CD4-positive, alpha-beta T cell (primary cell): Measurements from ENCODE around the gene ZNF345. TPM values are rescaled to one million over a fixed set of nuclear protein-coding genes. Genes with fewer than 3 reads are reported as not detected.

Experiments used
- ATAC-seq: fragments of 200-7000 bp; cut with Tn5 transposase; one replicate; pipeline ENCODE4 v1.10.0; 2022; ENCODE audit warnings: mild to moderate bottlenecking; ENCODE audit not compliant: poor library complexity
- CTCF ChIA-PET: fragments of 350-600 bp; sonication (Branson Sonifier 250); formaldehyde crosslinking; loops from one replicate; lab custom pipeline; 2021; ENCODE audit warnings: antibody characterized with exemption, inconsistent platforms; lab: Charles Lee
- POLR2A ChIA-PET: fragments of 350-600 bp; sonication (Branson Sonifier 250); formaldehyde crosslinking; loops from one replicate; lab custom pipeline; 2021; ENCODE audit warnings: antibody characterized with exemption, inconsistent platforms; lab: Charles Lee
- DNase-seq, 14 experiments: peaks; one replicate each; pipeline ENCODE4 v3.0.0-alpha.2; 2013 to 2020; ENCODE audit warnings: mixed read lengths in 2 of 14
- H3K27ac ChIP-seq, 2 donors: one replicate each; pipeline versions ENCODE4 v1.5.1 to v1.7.0; 2013; ENCODE audit warnings: low read length in 2 of 2, low read depth in 1 of 2, mild to moderate bottlenecking in 1 of 2
- H3K27me3 ChIP-seq, 2 experiments: 1 replicate in 1 of 2; 2 replicates in 1 of 2; pipeline versions ENCODE4 v1.6.1 to v1.7.0; 2013; ENCODE audit warnings: low read length in 2 of 2, control low read depth in 1 of 2, mild to moderate bottlenecking in 1 of 2, moderate library complexity in 1 of 2; ENCODE audit not compliant: insufficient read depth in 2 of 2, control insufficient read depth in 1 of 2
- H3K36me3 ChIP-seq: one replicate; pipeline ENCODE4 v1.6.1; 2013; ENCODE audit warnings: low read length, control low read depth; ENCODE audit not compliant: insufficient read depth
- H3K4me1 ChIP-seq: one replicate; pipeline ENCODE4 v1.6.1; 2013; ENCODE audit warnings: low read length, control low read depth; ENCODE audit not compliant: insufficient read depth
- H3K4me3 ChIP-seq: one replicate; pipeline ENCODE4 v1.5.1; 2013; ENCODE audit warnings: mild to moderate bottlenecking, low read length, moderate library complexity
- H3K9me3 ChIP-seq, 2 experiments: 1 replicate in 1 of 2; 2 replicates in 1 of 2; pipeline versions ENCODE4 v1.6.1 to v1.7.0; 2013; ENCODE audit warnings: low read length in 2 of 2, mild to moderate bottlenecking in 2 of 2, control low read depth in 1 of 2, moderate library complexity in 1 of 2; ENCODE audit not compliant: control insufficient read depth in 1 of 2, insufficient read depth in 1 of 2
- H3K27ac Mint-ChIP-seq: one replicate; pipeline ENCODE4 v1.8.0; 2020; ENCODE audit warnings: mixed read lengths
- H3K27me3 Mint-ChIP-seq: one replicate; pipeline ENCODE4 v1.8.0; 2021; ENCODE audit warnings: mixed read lengths
- H3K36me3 Mint-ChIP-seq: one replicate; pipeline ENCODE4 v1.8.0; 2021; ENCODE audit warnings: low read depth, mixed read lengths
- H3K4me1 Mint-ChIP-seq: one replicate; pipeline ENCODE4 v1.8.0; 2021; ENCODE audit warnings: low read depth, mixed read lengths
- H3K4me3 Mint-ChIP-seq: one replicate; pipeline ENCODE4 v1.8.0; 2020; ENCODE audit warnings: mild to moderate bottlenecking, mixed read lengths
- H3K9me3 Mint-ChIP-seq: one replicate; pipeline ENCODE4 v1.8.0; 2020; ENCODE audit warnings: mixed read lengths
- CTCF ChIP-seq: fragments of 200-600 bp; IDR thresholded peaks from one replicate; pipeline ENCODE4 v1.8.0; 2022; ENCODE audit warnings: antibody characterized with exemption, mild to moderate bottlenecking
- intact Hi-C, 2 experiments: fragments of 100-400 bp; cut with DNase I in 1 of 2; cut with micrococcal nuclease in 1 of 2; formaldehyde crosslinking; loops; one replicate each; pipeline versions ENCODE4 v1.15.1 to v1.9.0; 2023 to 2025; cut with DNase I, micrococcal nuclease
- total RNA-seq, 174 experiments: library from RNA in 2 of 174; stranded (reverse) in 2 of 174; gene quantifications; one replicate each; pipeline ENCODE4 v1.2.3 and lab custom pipeline; 2021 to 2026

The ZNF345 gene
- total RNA-seq, 2 experiments from 2014 or later: 5.9 to 7.1 TPM

GRCh38 chr19:36894849-36895383 is 44.2 kb downstream of the ZNF345 start:
- no peaks in the 10 kb centered on the region for H3K27me3 ChIP-seq
- CTCF ChIA-PET: no interaction called here
- intact Hi-C loops: no loop called here
- peaks cover 39 to 89% of the 10 kb centered on the region in 2 experiments for H3K9me3 ChIP-seq
- no peak overlapping the region for H3K27ac ChIP-seq
- H3K4me1 Mint-ChIP-seq: no peaks in the 10 kb centered on the region
- no peak overlapping the region for H3K4me3 Mint-ChIP-seq
- no peaks in the 10 kb centered on the region for H3K4me1 ChIP-seq
- no peak for TF ChIP-seq CTCF
- no peaks in the 10 kb centered on the region for H3K27me3 Mint-ChIP-seq
- peaks cover 65% of the 10 kb centered on the region for H3K36me3 ChIP-seq
- POLR2A ChIA-PET: no interaction called here
- peaks cover 96% of the 10 kb centered on the region for H3K36me3 Mint-ChIP-seq
- no peak for DNase-seq
- ATAC-seq: no peak
- no peak overlapping the region for H3K4me3 ChIP-seq
- H3K27ac Mint-ChIP-seq: no peak overlapping the region
- peaks cover 28% of the 10 kb centered on the region for H3K9me3 Mint-ChIP-seq

GRCh38 chr19:36898422-36898821 is 47.7 kb downstream of the ZNF345 start:
- ATAC-seq (no peak), DNase-seq (no peak)
- Histone ChIP-seq H3K9me3 (peaks cover 47 to 81% of the 10 kb centered on the region in 2 experiments), H3K4me3 (no peak overlapping the region), H3K27me3 (no peaks in the 10 kb centered on the region), H3K27ac (no peak overlapping the region), H3K36me3 (peaks cover 52% of the 10 kb centered on the region), H3K4me1 (no peaks in the 10 kb centered on the region)
- Mint-ChIP-seq H3K4me3 (no peak overlapping the region), H3K9me3 (peaks cover 24% of the 10 kb centered on the region), H3K27me3 (no peaks in the 10 kb centered on the region), H3K27ac (no peak overlapping the region), H3K4me1 (no peaks in the 10 kb centered on the region), H3K36me3 (peaks cover 97% of the 10 kb centered on the region)
- ChIA-PET POLR2A (interaction anchor here (1.4 kb wide), 1 partner anchor 17 kb away, joined by 3 read pairs; the partner anchor contains the start of genes ZNF568 and ZNF829), CTCF (no interaction called here)
- intact Hi-C loops: no loop called here
- TF ChIP-seq CTCF: no peak

- peak within 1 kb of the TSS; percentile 90 for H3K4me3 Mint-ChIP-seq
These were observed 65.5 kb downstream of the ZNF345 start, which contains the start of the genes ZNF568 and ZNF829 for GRCh38 chr19:36915992-36916830. TSS of gene ZNF568 (plus strand) at chr19:36916332. CDS start at chr19:36922771, 6,439 bp downstream. TSS of gene ZNF829 (minus strand) at chr19:36916291. CDS start at chr19:36915167, 1,124 bp downstream.

More at GRCh38 chr19:36915992-36916830, 65.5 kb downstream of the ZNF345 start, which contains the start of the genes ZNF568 and ZNF829:
- peak within 1 kb of the TSS; percentile 92 for H3K4me3 ChIP-seq
- TF ChIP-seq CTCF: peak; percentile 74
- ATAC-seq: peak; percentile 97
- Mint-ChIP-seq H3K4me1 (peaks cover 44% of the 10 kb centered on the region), H3K9me3 (peaks cover 12% of the 10 kb centered on the region), H3K27me3 (no peaks in the 10 kb centered on the region), H3K36me3 (peaks cover 87% of the 10 kb centered on the region), H3K27ac (peak within 1 kb of the TSS; percentile 88)
- peaks cover 19% of the 10 kb centered on the region for H3K4me1 ChIP-seq
- H3K27me3 ChIP-seq: no peaks in the 10 kb centered on the region
- intact Hi-C loops: loop anchor here (1.0 to 5.0 kb wide), 15 partner anchors 57 to 551 kb away; partner anchors contain the start of genes ZFP14 (in 2 of the 2), ZNF345 (in 2 of the 2), ZNF585B (in 2 of the 2) and ZNF790 (in 2 of the 2)
- H3K9me3 ChIP-seq: peaks cover 6 to 14% of the 10 kb centered on the region in 2 experiments
- ChIA-PET POLR2A (interaction anchor here (0.6 to 1.4 kb wide), 17 partner anchors 17 to 701 kb away, joined by 3 to 7 read pairs (median 3); partner anchors contain the start of genes ZNF146, ZNF345, ZNF382 and ZNF420), CTCF (interaction anchor here (1.3 to 1.5 kb wide), 2 partner anchors 57 to 162 kb away, joined by 4 read pairs; partner anchors contain the start of gene ZNF420)
- H3K36me3 ChIP-seq: peaks cover 37% of the 10 kb centered on the region
- H3K27ac ChIP-seq: peak within 1 kb of the TSS; percentile 89 to 97
- peak; percentile 83 to 97 (median 90) for DNase-seq
